SIG-M5 treated with dmso at 0.1 percent for 504 hours (cell line): Measurements from ENCODE around the gene DEPDC5.

Experiments used
- DNase-seq: peaks from one replicate; lab custom pipeline; 2025; ENCODE audit not compliant: unreplicated experiment; lab: John Stamatoyannopoulos, UW

The DEPDC5 gene

GRCh38 chr22:31891366-31892079 is 137.7 kb downstream of the DEPDC5 start:
- DNase-seq = no peak

DNA sequence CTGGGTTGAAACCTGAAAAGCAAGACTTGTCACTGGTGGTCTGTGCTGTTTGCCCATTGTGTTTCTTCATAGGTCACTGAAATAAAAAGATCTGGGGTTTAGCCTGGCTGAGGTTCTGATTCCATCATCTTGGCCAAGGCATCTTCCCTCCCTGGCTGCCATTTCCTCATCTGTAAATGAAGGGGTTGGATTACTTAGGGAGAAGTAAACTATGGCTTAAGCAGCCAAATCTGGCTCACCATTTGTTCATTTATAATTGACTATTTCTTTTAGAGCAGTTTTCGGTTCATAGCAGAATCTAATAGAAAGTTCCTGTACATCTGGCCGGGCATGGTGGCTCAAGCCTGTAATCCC is 138.2 kb downstream of the DEPDC5 start:
- no peak for DNase-seq

DNA sequence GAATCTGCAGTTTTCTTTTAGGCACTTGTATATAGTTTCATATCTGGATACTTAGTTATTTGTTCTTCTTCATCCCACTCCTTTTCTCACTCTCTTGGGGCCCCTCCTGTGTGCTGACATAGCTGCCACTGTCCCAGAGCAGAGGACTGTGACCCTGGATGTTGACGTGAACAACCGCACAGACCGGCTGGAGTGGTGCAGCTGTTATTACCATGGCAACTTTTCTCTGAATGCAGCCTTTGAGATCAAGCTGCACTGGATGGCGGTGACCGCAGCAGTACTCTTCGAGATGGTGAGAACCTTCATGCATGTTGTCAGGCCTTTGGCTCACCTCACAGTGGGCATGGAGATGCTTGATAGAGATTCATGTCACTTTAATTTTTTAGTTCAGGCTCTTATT is 139.6 kb downstream of the DEPDC5 start:
- DNase-seq = no peak

DNA sequence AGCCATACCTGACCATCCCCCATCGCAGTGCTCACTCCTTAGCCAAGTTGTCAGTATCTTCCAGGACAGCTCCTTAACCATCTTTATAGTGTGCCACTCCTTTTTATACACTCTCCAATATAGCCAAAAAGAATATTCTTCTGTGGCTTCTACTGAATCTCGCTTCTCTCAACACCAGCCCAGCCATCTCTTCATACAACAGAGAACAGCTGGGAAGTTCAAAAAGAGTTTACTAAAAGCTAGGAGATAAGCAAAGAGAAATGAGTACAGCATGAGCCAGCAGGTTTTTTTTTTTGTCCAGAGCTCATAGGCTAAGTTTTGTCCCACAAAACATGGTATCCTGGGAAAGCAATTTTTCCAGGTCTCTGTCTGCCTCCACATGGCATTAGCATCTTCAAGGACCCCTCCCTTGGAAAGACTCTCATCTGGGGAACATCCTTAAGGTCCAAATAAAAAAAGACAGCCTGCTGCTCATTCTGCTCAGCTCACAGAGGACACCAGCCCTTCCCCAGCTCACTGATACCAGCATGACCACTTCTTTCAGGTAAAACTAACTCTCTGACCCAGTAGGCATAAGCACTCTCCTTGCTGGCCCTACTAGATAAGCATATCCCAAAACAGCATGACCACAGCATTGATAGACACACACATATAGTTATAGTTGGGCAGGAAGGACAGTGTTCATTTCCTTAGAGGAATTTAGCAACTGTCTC is 141.7 kb downstream of the DEPDC5 start:
- DNase-seq = no peak

DNA sequence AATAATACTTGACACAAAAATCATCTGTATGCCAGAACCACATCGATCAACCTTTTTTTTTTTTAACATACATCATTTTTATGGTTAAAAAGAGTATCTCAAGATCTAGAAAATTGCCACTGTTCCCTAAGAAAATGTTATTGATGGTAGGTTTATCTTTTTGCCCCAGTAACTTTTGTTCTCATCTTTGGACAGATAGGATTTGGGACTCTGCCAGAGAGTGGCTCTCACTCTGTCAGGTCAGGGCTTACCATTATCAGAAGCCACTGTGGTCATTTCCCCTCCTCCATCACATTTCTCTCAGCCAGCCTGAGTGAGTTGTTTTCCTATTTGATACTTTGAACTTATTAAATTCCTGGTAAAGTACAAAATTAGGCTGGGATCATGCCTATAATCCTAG is 142.7 kb downstream of the DEPDC5 start:
- no peak for DNase-seq

- no peak for DNase-seq
Measured at GRCh38 chr22:31897842-31898805, 144.3 kb downstream of the DEPDC5 start.

DNA sequence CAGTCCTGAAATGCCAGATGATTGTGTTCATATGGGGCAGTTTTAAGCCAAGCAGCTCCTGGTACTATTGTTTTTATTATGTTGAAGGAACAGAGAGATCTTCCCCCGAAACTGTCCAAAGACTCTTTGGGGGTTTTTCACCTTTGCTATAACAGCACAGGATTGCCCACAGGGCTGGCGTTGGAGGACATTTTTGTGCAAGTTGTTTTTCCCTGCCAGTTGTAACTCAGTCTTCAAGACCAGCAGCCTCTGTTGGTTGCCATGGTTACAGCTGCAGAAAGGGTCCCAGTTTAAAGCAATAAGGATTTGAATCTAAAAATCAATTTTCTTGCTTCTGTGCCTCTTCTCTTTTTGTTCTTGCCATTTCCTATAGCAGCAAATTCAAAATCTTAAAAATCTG is 145.1 kb downstream of the DEPDC5 start:
- DNase-seq = no peak

GRCh38 chr22:31899669-31900068 is 145.8 kb downstream of the DEPDC5 start:
- DNase-seq = no peak

- no peak for DNase-seq
Measured at GRCh38 chr22:31901388-31902137, 147.7 kb downstream of the DEPDC5 start.

- DNase-seq = no peak
Measured at GRCh38 chr22:31904651-31905050, 150.8 kb downstream of the DEPDC5 start.

GRCh38 chr22:31905356-31905755 is 151.5 kb downstream of the DEPDC5 start:
- no peak for DNase-seq

DNA sequence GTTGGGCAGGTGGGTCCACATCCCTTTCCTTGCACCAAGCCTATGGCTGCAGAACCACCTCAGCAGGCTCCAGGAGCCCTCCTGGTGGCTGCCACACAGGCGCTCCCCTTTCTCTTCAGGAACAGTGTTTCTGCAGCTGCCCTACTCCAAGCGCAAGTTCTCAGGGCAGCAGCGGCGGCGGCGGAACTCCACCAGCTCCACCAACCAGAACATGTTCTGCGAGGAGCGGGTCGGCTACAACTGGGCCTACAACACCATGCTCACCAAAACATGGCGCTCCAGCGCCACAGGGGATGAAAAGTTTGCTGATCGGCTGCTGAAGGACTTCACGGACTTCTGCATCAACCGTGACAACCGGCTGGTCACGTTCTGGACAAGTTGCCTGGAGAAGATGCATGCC is 152.3 kb downstream of the DEPDC5 start:
- DNase-seq = no peak

DNA sequence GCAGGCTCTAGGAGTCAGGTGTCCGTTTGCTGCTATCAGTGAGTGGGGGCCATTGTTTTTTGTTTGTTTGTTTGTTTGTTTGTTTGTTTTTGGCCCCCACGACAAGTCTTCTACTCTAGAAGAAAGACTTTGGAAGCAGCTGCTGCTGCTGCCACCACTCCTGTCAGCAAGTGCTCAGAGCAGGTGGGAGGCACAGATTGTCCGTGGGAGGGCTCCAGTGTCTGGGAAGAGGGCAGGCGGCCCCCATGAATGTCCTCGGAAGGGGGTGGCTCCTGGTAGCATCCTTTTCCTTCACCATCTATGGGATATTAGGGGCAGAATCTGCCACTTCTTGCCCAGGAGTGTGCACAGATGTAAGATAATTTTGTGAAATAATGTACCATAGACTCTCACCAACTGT is 152.8 kb downstream of the DEPDC5 start:
- no peak for DNase-seq

GRCh38 chr22:31909977-31910376 is 156.2 kb downstream of the DEPDC5 start:
- no peak for DNase-seq

- no peak for DNase-seq
Measured at GRCh38 chr22:31911565-31912406, 158.0 kb downstream of the DEPDC5 start.

DNA sequence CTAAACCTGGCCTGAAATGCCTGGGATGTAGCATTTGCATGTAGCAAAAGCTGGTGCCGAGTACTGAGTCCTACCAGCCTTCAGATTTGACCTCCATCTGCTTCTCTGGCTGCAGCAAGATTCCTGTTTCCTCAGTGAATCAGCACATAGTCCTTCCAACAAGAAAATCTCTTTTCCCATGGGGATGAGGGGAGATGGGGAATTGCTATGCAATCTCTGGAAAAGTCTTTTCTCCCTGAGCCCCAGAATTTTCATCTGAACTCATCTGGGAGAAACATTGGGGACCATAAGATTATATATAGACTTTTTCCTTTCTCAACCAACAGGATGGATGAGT is 158.6 kb downstream of the DEPDC5 start:
- no peak for DNase-seq

DNA sequence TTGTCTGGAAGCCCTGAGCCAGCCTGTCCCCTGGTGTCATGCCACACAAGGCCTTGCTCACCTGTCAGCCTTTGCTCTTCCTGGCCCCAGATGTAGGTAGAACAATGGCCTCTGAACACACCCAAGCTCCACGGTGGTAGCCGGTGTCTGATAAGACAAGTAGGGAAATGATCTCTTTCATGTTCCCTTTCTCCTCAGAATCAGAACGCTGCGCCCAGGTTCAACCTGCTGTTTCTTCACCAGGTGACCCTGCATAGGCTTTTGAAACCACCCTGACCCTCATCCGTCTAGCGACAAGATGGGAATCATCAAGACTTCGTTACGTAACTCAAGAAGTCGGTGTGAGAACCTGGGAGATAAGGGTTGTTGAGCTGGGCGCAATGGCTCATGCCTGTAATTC is 161.8 kb downstream of the DEPDC5 start:
- no peak for DNase-seq

DNA sequence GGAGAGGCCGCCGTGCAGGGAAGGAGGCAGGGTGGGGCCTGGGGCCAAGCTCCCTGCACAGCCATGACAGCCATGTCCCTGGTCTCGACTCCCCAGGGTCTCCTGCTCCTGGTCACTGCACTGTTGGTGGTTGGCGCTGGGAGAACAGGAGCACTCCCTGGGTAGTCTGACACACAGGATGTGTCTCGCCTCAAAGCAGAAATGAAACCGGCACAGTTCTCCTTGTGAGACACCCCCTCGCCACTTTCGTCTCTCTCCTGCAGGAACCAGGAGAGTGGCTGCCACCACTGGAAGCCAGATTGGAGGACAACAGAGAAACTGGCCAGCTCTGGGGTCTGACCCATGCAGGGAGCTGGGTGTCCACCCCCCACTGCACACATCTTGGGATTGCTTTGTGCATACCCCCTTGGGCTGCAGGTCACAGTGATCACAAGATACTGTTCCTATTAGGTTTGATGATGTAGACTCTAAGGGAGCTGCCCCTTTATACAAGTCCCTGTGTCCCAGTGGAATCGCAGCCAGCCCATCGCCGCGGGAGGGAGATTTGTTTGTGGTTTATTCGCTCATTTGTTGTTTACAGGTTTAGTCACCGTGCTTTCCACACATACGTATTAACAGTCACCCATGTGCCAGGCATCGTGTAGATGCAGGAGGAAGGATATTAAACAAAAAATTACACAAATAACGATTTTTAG is 163.6 kb downstream of the DEPDC5 start:
- DNase-seq = peak; percentile 79

- DNase-seq = no peak
Measured at GRCh38 chr22:31919730-31920129, 165.9 kb downstream of the DEPDC5 start.

- DNase-seq = no peak
Measured at GRCh38 chr22:31920306-31920705, 166.5 kb downstream of the DEPDC5 start.
